HCT116 (cell line): Measurements from ENCODE around the gene SH3RF2. TPM values are rescaled to one million over a fixed set of nuclear protein-coding genes. Genes with fewer than 3 reads are reported as not detected.

Source experiments
- ATAC-seq: fragments of 200-7000 bp; cut with Tn5 transposase; 2 replicates; pipeline ENCODE4 v1.9.1; 2020; ENCODE audit warnings: mild to moderate bottlenecking, moderate library complexity
- BruUV-seq: library from RNA; stranded (reverse); fragments of 400-500 nt; replicated peaks from 2 replicates; lab custom pipeline; 2021; lab: Mats Ljungman, UMichigan
- CTCF ChIA-PET: fragments of 300-600 bp; sonication (Branson Sonifier 250); formaldehyde crosslinking; loops from one replicate; lab custom pipeline; 2021; ENCODE audit warnings: antibody characterized with exemption; lab: Charles Lee
- POLR2A ChIA-PET: fragments of 300-600, 350-600 bp; sonication (Branson Sonifier 250); formaldehyde crosslinking; loops from one replicate; lab custom pipeline; 2021; ENCODE audit warnings: antibody characterized with exemption; lab: Charles Lee
- RAD21 ChIA-PET, 2 experiments: fragments of 300-600 bp; sonication (Branson Sonifier 250); formaldehyde crosslinking; loops; one replicate each; lab custom pipeline; 2023; ENCODE audit warnings: low total read pairs in 2 of 2; ENCODE audit not compliant: uncharacterized antibody in 2 of 2, unreplicated experiment in 2 of 2, low non-redundant PET in 1 of 2; lab: Charles Lee
- DNase-seq: peaks from one replicate; pipeline ENCODE4 v3.0.0-alpha.2; 2010; ENCODE audit warnings: low read depth, low spot score
- H2AFZ ChIP-seq: fragments of 200-600 bp; shearing (Covaris generic), sonication (generic); 2 replicates; pipeline ENCODE4 v1.6.1; 2017; ENCODE audit warnings: low read depth, mixed run types, mixed read lengths, antibody characterized with exemption, low read length; ENCODE audit not compliant: poor library complexity, severe bottlenecking
- H3K27ac ChIP-seq: 2 replicates; pipeline ENCODE4 v1.5.1; 2012; ENCODE audit warnings: low read depth, low read length
- H3K27me3 ChIP-seq: fragments of 200-600 bp; sonication (generic); 2 replicates; pipeline ENCODE4 v1.6.1; 2016; ENCODE audit warnings: mixed run types, low read length, mixed read lengths; ENCODE audit not compliant: insufficient read depth
- H3K36me3 ChIP-seq, 2 experiments: fragments of 200-500 bp in 1 of 2; fragments of 200-600 bp in 1 of 2; sonication (Bioruptor generic) in 1 of 2; sonication (generic) in 1 of 2; 2 replicates each; pipeline versions ENCODE4 v1.5.1 to v1.6.1; 2014 to 2016; ENCODE audit warnings: low read length in 2 of 2, inconsistent platforms in 1 of 2, mixed read lengths in 1 of 2, mixed run types in 1 of 2; ENCODE audit not compliant: insufficient read depth in 2 of 2, control insufficient read depth in 1 of 2
- H3K4me1 ChIP-seq, 2 experiments: fragments of 200-600 bp in 1 of 2; sonication (generic) in 1 of 2; 2 replicates each; pipeline versions ENCODE4 v1.5.1 to v1.6.1; 2012 to 2017; ENCODE audit warnings: low read length in 2 of 2, inconsistent platforms in 1 of 2, mild to moderate bottlenecking in 1 of 2, mixed read lengths in 1 of 2, mixed run types in 1 of 2, moderate library complexity in 1 of 2; ENCODE audit not compliant: insufficient read depth in 2 of 2, control insufficient read depth in 1 of 2
- H3K4me2 ChIP-seq: fragments of 200-600 bp; sonication (generic); 2 replicates; pipeline ENCODE4 v1.6.1; 2017; ENCODE audit warnings: mixed run types, low read length, mixed read lengths
- H3K4me3 ChIP-seq, 2 experiments: fragments of 200-600 bp in 1 of 2; sonication (generic) in 1 of 2; replicated peaks in 1 of 2; 2 replicates each; pipeline ENCODE4 v1.5.1; 2011 to 2016; ENCODE audit warnings: low read length in 2 of 2, control low read depth in 1 of 2, low read depth in 1 of 2, mild to moderate bottlenecking in 1 of 2, mixed read lengths in 1 of 2, mixed run types in 1 of 2
- H3K79me2 ChIP-seq: fragments of 200-600 bp; sonication (generic); 2 replicates; pipeline ENCODE4 v1.6.1; 2017; ENCODE audit warnings: mild to moderate bottlenecking, mixed run types, low read length, moderate library complexity, mixed read lengths; ENCODE audit not compliant: insufficient read depth
- H3K9ac ChIP-seq: fragments of 200-600 bp; sonication (generic); 2 replicates; pipeline ENCODE4 v1.6.1; 2016; ENCODE audit warnings: low read length, mixed read lengths
- H3K9me2 ChIP-seq: fragments of 200-600 bp; sonication (generic), shearing (Covaris generic); 2 replicates; pipeline ENCODE4 v1.6.1; 2017; ENCODE audit warnings: mixed run types, mild to moderate bottlenecking, moderate library complexity; ENCODE audit not compliant: insufficient read depth
- H3K9me3 ChIP-seq, 2 experiments: fragments of 200-500 bp in 1 of 2; fragments of 200-600 bp in 1 of 2; sonication (Bioruptor generic) in 1 of 2; sonication (generic) in 1 of 2; 2 replicates each; pipeline ENCODE4 v1.6.1; 2014 to 2017; ENCODE audit warnings: low read length in 2 of 2, mixed read lengths in 2 of 2, inconsistent platforms in 1 of 2, low read depth in 1 of 2, mild to moderate bottlenecking in 1 of 2, mixed run types in 1 of 2, moderate library complexity in 1 of 2; ENCODE audit not compliant: control insufficient read depth in 1 of 2, insufficient read depth in 1 of 2
- H4K20me1 ChIP-seq: fragments of 200-600 bp; sonication (generic), shearing (Covaris generic); 2 replicates; pipeline ENCODE4 v1.6.1; 2017; ENCODE audit warnings: mixed run types, mild to moderate bottlenecking, moderate library complexity; ENCODE audit not compliant: insufficient read depth
- ATF3 ChIP-seq: IDR thresholded peaks from 2 replicates; pipeline ENCODE4 v1.6.1; 2012
- CEBPB ChIP-seq: IDR thresholded peaks from 2 replicates; pipeline ENCODE4 v1.6.1; 2012; ENCODE audit warnings: low read depth
- EGR1 ChIP-seq: IDR thresholded peaks from 2 replicates; pipeline ENCODE4 v1.6.1; 2012; ENCODE audit warnings: low read depth
- ELF1 ChIP-seq: IDR thresholded peaks from 2 replicates; pipeline ENCODE4 v1.6.1; 2012; ENCODE audit warnings: low read depth, borderline replicate concordance
- EZH2 ChIP-seq: fragments of 200-600 bp; sonication (generic); IDR thresholded peaks from 2 replicates; pipeline ENCODE4 v1.6.1; 2017; ENCODE audit warnings: antibody characterized with exemption, mixed run types
- EZH2phosphoT487 ChIP-seq: fragments of 200-600 bp; IDR thresholded peaks from 2 replicates; pipeline ENCODE4 v1.6.1; 2018; ENCODE audit warnings: antibody characterized with exemption, borderline replicate concordance
- MAX ChIP-seq: IDR thresholded peaks from 2 replicates; pipeline ENCODE4 v1.6.1; 2012
- POLR2A ChIP-seq: IDR thresholded peaks from 2 replicates; pipeline ENCODE4 v1.7.0; 2011; ENCODE audit warnings: borderline replicate concordance; ENCODE audit not compliant: insufficient read depth, insufficient read length; ENCODE audit errors: extremely low read depth
- POLR2AphosphoS5 ChIP-seq: IDR thresholded peaks from 2 replicates; pipeline ENCODE4 v1.6.1; 2011; ENCODE audit warnings: mild to moderate bottlenecking, low read depth, low read length, moderate library complexity
- REST ChIP-seq: IDR thresholded peaks from 2 replicates; pipeline ENCODE4 v1.6.1; 2012; ENCODE audit warnings: low read depth
- SIN3A ChIP-seq: IDR thresholded peaks from 2 replicates; pipeline ENCODE4 v1.6.1; 2012; ENCODE audit warnings: low read depth
- SP1 ChIP-seq: IDR thresholded peaks from 2 replicates; pipeline ENCODE4 v1.6.1; 2012; ENCODE audit warnings: low read depth
- TCF7L2 ChIP-seq: IDR thresholded peaks from 2 replicates; pipeline ENCODE4 v1.7.0; 2011; ENCODE audit warnings: borderline replicate concordance, inconsistent platforms; ENCODE audit not compliant: insufficient read depth, insufficient read length; ENCODE audit errors: extremely low read depth
- ZFX ChIP-seq: fragments of 450-650 bp; IDR thresholded peaks from 2 replicates; pipeline ENCODE4 v1.6.1; 2017
- intact Hi-C: fragments of 100-400 bp; cut with micrococcal nuclease; formaldehyde crosslinking; loops from 2 replicates; pipeline ENCODE4 v1.10.0; 2022
- total RNA-seq: library from RNA; stranded (reverse); gene quantifications from one replicate; pipeline ENCODE4 v1.2.1, GENCODE V29; 2021; ENCODE audit not compliant: unreplicated experiment

The SH3RF2 gene
- total RNA-seq, 1 experiment from 2014 or later: 14.3 TPM

- Histone ChIP-seq H3K9me2 (no peaks in the 10 kb centered on the region), H3K9me3 (no peaks in the 10 kb centered on the region), H3K27me3 (no peaks in the 10 kb centered on the region), H3K79me2 (no peaks in the 10 kb centered on the region; the same call in 1 of the 2 replicates), H3K9ac (no peak overlapping the region), H3K4me1 (peaks cover 8 to 41% of the 10 kb centered on the region in 2 experiments), H3K4me2 (no peak overlapping the region), H4K20me1 (no peaks in the 10 kb centered on the region), H3K4me3 (no peak overlapping the region), H2AFZ (no peak overlapping the region), H3K36me3 (no peaks in the 10 kb centered on the region), H3K27ac (no peak overlapping the region)
- intact Hi-C loops: no loop called here
- ATAC-seq (no peak), DNase-seq (no peak)
- ChIA-PET CTCF (interaction anchor here (0.6 kb wide), 1 partner anchor 11 kb away, joined by 3 read pairs; no protein-coding TSS in a partner anchor), POLR2A (no interaction called here), RAD21 (no interaction called here)
- TF ChIP-seq MAX (no peak), EZH2phosphoT487 (no peak), TCF7L2 (no peak), POLR2AphosphoS5 (no peak), SIN3A (no peak), ELF1 (no peak), CEBPB (no peak), POLR2A (no peak), ZFX (no peak), ATF3 (no peak), EGR1 (no peak), REST (no peak), SP1 (no peak), EZH2 (no peak)
- BruUV-seq: no TSS peak
Observed at GRCh38 chr5:145969714-145970092, 33.3 kb downstream of the SH3RF2 start.
